Parathyroid adenoma (tissue), 2 donors: ENCODE data around the gene C1QTNF6.

Experiments
- H2AFZ ChIP-seq: fragments of 300-600 bp; sonication (generic); one replicate; pipeline ENCODE4 v1.7.0; 2017; ENCODE audit warnings: antibody characterized with exemption, mild to moderate bottlenecking
- H3K27ac ChIP-seq: fragments of 300-600 bp; sonication (generic); one replicate; pipeline ENCODE4 v1.7.0; 2017
- H3K27me3 ChIP-seq: fragments of 300-600 bp; sonication (generic); one replicate; pipeline ENCODE4 v1.7.0; 2017; ENCODE audit warnings: low read length; ENCODE audit not compliant: control insufficient read depth, insufficient read depth
- H3K36me3 ChIP-seq: fragments of 300-600 bp; sonication (generic); one replicate; pipeline ENCODE4 v1.7.0; 2017; ENCODE audit warnings: low read length; ENCODE audit not compliant: control insufficient read depth, insufficient read depth
- H3K4me1 ChIP-seq: fragments of 300-600 bp; sonication (generic); one replicate; pipeline ENCODE4 v1.7.0; 2017; ENCODE audit warnings: control low read depth
- H3K4me2 ChIP-seq: fragments of 300-600 bp; sonication (generic); one replicate; pipeline ENCODE4 v1.7.0; 2017; ENCODE audit warnings: low read length
- H3K4me3 ChIP-seq: fragments of 300-600 bp; sonication (generic); one replicate; pipeline ENCODE4 v1.7.0; 2017; ENCODE audit warnings: low read depth, low read length
- H3K79me2 ChIP-seq: fragments of 300-600 bp; sonication (generic); one replicate; pipeline ENCODE4 v1.7.0; 2017; ENCODE audit warnings: control low read depth
- H3K9ac ChIP-seq: fragments of 300-600 bp; sonication (generic); one replicate; pipeline ENCODE4 v1.7.0; 2017; ENCODE audit warnings: mild to moderate bottlenecking
- H3K9me3 ChIP-seq: fragments of 300-600 bp; sonication (generic); one replicate; pipeline ENCODE4 v1.7.0; 2017; ENCODE audit warnings: low read length; ENCODE audit not compliant: control insufficient read depth
- CTCF ChIP-seq: fragments of 300-600 bp; sonication (generic); IDR thresholded peaks from one replicate; pipeline ENCODE4 v1.7.0; 2017; ENCODE audit warnings: antibody characterized with exemption, mild to moderate bottlenecking
- donor health status: primary hyperparathyroidism.

The C1QTNF6 gene

GRCh38 chr22:37177755-37178154 is 10.3 kb downstream of the C1QTNF6 start:
- no peaks in the 10 kb centered on the region for H3K79me2 ChIP-seq
- H3K9me3 ChIP-seq, result no peaks in the 10 kb centered on the region
- H3K4me1 ChIP-seq, result peaks cover 22% of the 10 kb centered on the region
- no peak overlapping the region for H2AFZ ChIP-seq
- peak overlapping the region; percentile 76 for H3K27ac ChIP-seq
- peak overlapping the region; percentile 25 for H3K4me2 ChIP-seq
- H3K36me3 ChIP-seq, result no peaks in the 10 kb centered on the region
- H3K27me3 ChIP-seq, result no peaks in the 10 kb centered on the region
- no peak overlapping the region for H3K4me3 ChIP-seq
- no peak overlapping the region for H3K9ac ChIP-seq
- no peak for TF ChIP-seq CTCF

GRCh38 chr22:37177221-37177620 is 10.8 kb downstream of the C1QTNF6 start:
- no peak overlapping the region for H2AFZ ChIP-seq
- no peak overlapping the region for H3K9ac ChIP-seq
- H3K36me3 ChIP-seq, result no peaks in the 10 kb centered on the region
- no peak overlapping the region for H3K4me2 ChIP-seq
- H3K4me1 ChIP-seq, result peaks cover 22% of the 10 kb centered on the region
- H3K27ac ChIP-seq, result no peak overlapping the region
- no peaks in the 10 kb centered on the region for H3K9me3 ChIP-seq
- TF ChIP-seq CTCF, result no peak
- H3K79me2 ChIP-seq, result no peaks in the 10 kb centered on the region
- no peaks in the 10 kb centered on the region for H3K27me3 ChIP-seq
- no peak overlapping the region for H3K4me3 ChIP-seq

DNA sequence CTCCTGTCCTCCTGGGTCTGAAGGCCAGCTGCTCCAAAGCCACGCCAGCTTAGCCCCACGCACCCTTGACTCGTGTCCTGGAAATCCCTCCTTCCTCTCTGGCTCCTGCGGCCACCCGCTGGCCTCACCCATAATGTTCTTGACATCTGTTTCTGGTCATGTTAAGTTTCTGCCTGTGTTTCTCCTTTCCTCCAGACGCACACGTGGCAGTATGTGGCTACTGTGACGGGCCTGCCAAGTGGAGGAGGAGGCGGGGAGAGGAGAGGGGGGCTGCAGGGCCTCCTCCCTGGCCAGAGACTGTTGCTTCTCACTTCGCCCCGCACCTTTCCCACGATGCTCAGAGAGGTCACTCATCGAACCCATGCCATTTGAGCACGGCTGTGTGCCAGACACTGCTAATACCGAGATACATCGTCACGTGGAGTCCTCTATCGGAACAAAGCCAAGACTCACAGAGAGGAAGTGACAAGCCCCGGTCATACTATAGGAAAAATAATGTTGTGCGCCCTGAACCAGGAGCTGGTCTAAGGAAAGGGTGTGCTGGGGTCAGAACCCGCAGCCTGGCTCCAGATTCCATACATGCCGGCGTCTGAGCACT is 11.5 kb downstream of the C1QTNF6 start:
- Histone ChIP-seq H3K9me3 (no peaks in the 10 kb centered on the region), H3K79me2 (no peaks in the 10 kb centered on the region), H3K27ac (no peak overlapping the region), H3K9ac (no peak overlapping the region), H3K4me2 (peak overlapping the region; percentile 38), H2AFZ (no peak overlapping the region), H3K4me1 (peaks cover 22% of the 10 kb centered on the region), H3K27me3 (no peaks in the 10 kb centered on the region), H3K4me3 (no peak overlapping the region), H3K36me3 (no peaks in the 10 kb centered on the region)
- no peak for TF ChIP-seq CTCF

GRCh38 chr22:37175414-37176281 is 12.4 kb downstream of the C1QTNF6 start:
- Histone ChIP-seq H3K4me2 (no peak overlapping the region), H3K9ac (no peak overlapping the region), H3K4me3 (no peak overlapping the region)

More at GRCh38 chr22:37175414-37176281, 12.4 kb downstream of the C1QTNF6 start:
- no peak overlapping the region for H2AFZ ChIP-seq
- TF ChIP-seq CTCF, result no peak
- no peaks in the 10 kb centered on the region for H3K27me3 ChIP-seq
- H3K79me2 ChIP-seq, result no peaks in the 10 kb centered on the region
- no peak overlapping the region for H3K27ac ChIP-seq
- no peaks in the 10 kb centered on the region for H3K36me3 ChIP-seq
- peaks cover 22% of the 10 kb centered on the region for H3K4me1 ChIP-seq
- H3K9me3 ChIP-seq, result no peaks in the 10 kb centered on the region
